Measurements from ENCODE around the gene TRAF3.

TRAF3 gene

GRCh38 chr14:102937331-102938175, 160.3 kb downstream of the TRAF3 start:
- Histone ChIP-seq H3K4me3 (ENCODE audit: low read depth, low read length) (no peak overlapping the region), H3K27me3 (no peaks in the 10 kb centered on the region), H3K4me1 (peaks cover 14% of the 10 kb centered on the region), H3K9me3 (no peaks in the 10 kb centered on the region), H3K36me3 (peaks cover 40% of the 10 kb centered on the region)
- TF ChIP-seq CTCF (IDR thresholded peaks at IDR 0.05; ENCODE audit: low read depth, low read length), result no peak
- DNase-seq, result no peak

- Histone ChIP-seq H3K4me1 (peaks cover 14% of the 10 kb centered on the region), H3K36me3 (peaks cover 44% of the 10 kb centered on the region)
Measured at GRCh38 chr14:102938191-102938590, 160.9 kb downstream of the TRAF3 start.

GRCh38 chr14:102939329-102939728, 162.1 kb downstream of the TRAF3 start:
- TF ChIP-seq CTCF (IDR thresholded peaks at IDR 0.05; ENCODE audit: low read depth, low read length), result no peak
- Histone ChIP-seq H3K9me3 (no peaks in the 10 kb centered on the region), H3K4me1 (peaks cover 14% of the 10 kb centered on the region), H3K36me3 (peaks cover 54% of the 10 kb centered on the region), H3K27me3 (no peaks in the 10 kb centered on the region), H3K4me3 (ENCODE audit: low read depth, low read length) (no peak overlapping the region)
- no peak for DNase-seq

More at GRCh38 chr14:102938191-102938590, 160.9 kb downstream of the TRAF3 start:
- H3K9me3 ChIP-seq, result no peaks in the 10 kb centered on the region
- DNase-seq, result no peak
- no peak for TF ChIP-seq CTCF (IDR thresholded peaks at IDR 0.05; ENCODE audit: low read depth, low read length)
- H3K4me3 ChIP-seq (ENCODE audit: low read depth, low read length), result no peak overlapping the region
- H3K27me3 ChIP-seq, result no peaks in the 10 kb centered on the region

- H3K9me3 ChIP-seq, result no peaks in the 10 kb centered on the region
- H3K4me1 ChIP-seq, result peaks cover 14% of the 10 kb centered on the region
- H3K27me3 ChIP-seq, result no peaks in the 10 kb centered on the region
- no peak for TF ChIP-seq CTCF (IDR thresholded peaks at IDR 0.05; ENCODE audit: low read depth, low read length)
- no peak overlapping the region for H3K4me3 ChIP-seq (ENCODE audit: low read depth, low read length)
- DNase-seq, result no peak
- H3K36me3 ChIP-seq, result peaks cover 61% of the 10 kb centered on the region
Measured at GRCh38 chr14:102939820-102940561, 162.7 kb downstream of the TRAF3 start.

- H3K27me3 ChIP-seq, result no peaks in the 10 kb centered on the region
- H3K4me3 ChIP-seq (ENCODE audit: low read depth, low read length), result no peak overlapping the region
- TF ChIP-seq CTCF (IDR thresholded peaks at IDR 0.05; ENCODE audit: low read depth, low read length), result no peak
- DNase-seq, result no peak
- H3K4me1 ChIP-seq, result peaks cover 14% of the 10 kb centered on the region
- no peaks in the 10 kb centered on the region for H3K9me3 ChIP-seq
- peaks cover 69% of the 10 kb centered on the region for H3K36me3 ChIP-seq
Measured at GRCh38 chr14:102940729-102941362, 163.6 kb downstream of the TRAF3 start.

Data from BE2C (cell line).